Measurements from ENCODE around the gene STRAP. TPM values are rescaled to one million over a fixed set of nuclear protein-coding genes. Genes with fewer than 3 reads are reported as not detected.

Gene STRAP
- total and polyA plus RNA-seq, 9 of the 15 experiments (the other 6 are each of a cell fraction or from before 2014, with no cell fraction given) = 58.5 to 134 (median 89.5) TPM

GRCh38 chr12:15919418-15919817 lies 37.2 kb downstream of the STRAP start:
- H3K27ac ChIP-seq (ENCODE audit: extremely low read depth, low read depth, low read length) = no peak overlapping the region
- ChIA-PET POLR2A (no interaction called here), CTCF (ENCODE audit: low intra/inter-chr PET ratio) (no interaction called here)
- WGBS (ENCODE audit: insufficient coverage, low coverage, missing lambda C conversion rate) = 71% methylated on average over 1 of the region's 2 CpGs
- TF ChIP-seq SAP30 (IDR thresholded peaks at IDR 0.05; ENCODE audit: borderline replicate concordance, insufficient read depth, low read depth, low read length, poor library complexity, severe bottlenecking) (no peak), PCBP2 (IDR thresholded peaks at IDR 0.05; ENCODE audit: low read depth, low read length, poor library complexity, severe bottlenecking) (no peak), ESRRA (IDR thresholded peaks at IDR 0.05; ENCODE audit: borderline replicate concordance, low read depth) (no peak), ZNF23 (CRISPR knock-in tag; IDR thresholded peaks at IDR 0.05) (no peak)
- no peaks in the 10 kb centered on the region for H3K36me3 ChIP-seq (ENCODE audit: control insufficient read depth, insufficient read depth, low read length)
- no peaks in the 10 kb centered on the region for H4K20me1 ChIP-seq (replicated peaks; ENCODE audit: control insufficient read depth, insufficient read depth, low read length)
- H3K79me2 ChIP-seq (ENCODE audit: control insufficient read depth, insufficient read depth, low read length) = no peaks in the 10 kb centered on the region
- no peaks in the 10 kb centered on the region for H3K9me3 ChIP-seq (replicated peaks; ENCODE audit: control insufficient read depth, insufficient read depth, low read depth, low read length)
- in situ Hi-C loops (cut with MboI) = no loop called here
- no peak overlapping the region for H2AFZ ChIP-seq (ENCODE audit: low read depth, low read length)
- DNase-seq (ENCODE audit: extremely low read depth in 1 of 4, low spot score in 3 of 4) (no peak), ATAC-seq (no peak), FAIRE-seq (no peak)
- no peak overlapping the region for H3K4me2 ChIP-seq (ENCODE audit: insufficient read depth, low read length)
- no peak overlapping the region for H3K4me3 ChIP-seq
- no peak overlapping the region for H3K9ac ChIP-seq (ENCODE audit: insufficient read depth in 1 of 2, low read depth in 2 of 2, low read length in 2 of 2)
- intact Hi-C loops (cut with micrococcal nuclease) = no loop called here
- H3K9me1 ChIP-seq (ENCODE audit: control insufficient read depth, insufficient read depth, low read length) = no peaks in the 10 kb centered on the region
- no TSS peak for BruUV-seq (replicated peaks)
- H3K4me1 ChIP-seq (replicated peaks in 1 of 2; ENCODE audit: control insufficient read depth in 2 of 2, insufficient read depth in 2 of 2, low read length in 2 of 2) = no peaks in the 10 kb centered on the region
- no peaks in the 10 kb centered on the region for H3K27me3 ChIP-seq (ENCODE audit: control insufficient read depth in 2 of 2, insufficient read depth in 2 of 2, low read length in 2 of 2)

- Histone ChIP-seq H3K4me1 (replicated peaks in 1 of 2; ENCODE audit: control insufficient read depth in 2 of 2, insufficient read depth in 2 of 2, low read length in 2 of 2) (no peaks in the 10 kb centered on the region), H3K36me3 (ENCODE audit: control insufficient read depth, insufficient read depth, low read length) (no peaks in the 10 kb centered on the region), H3K9ac (ENCODE audit: insufficient read depth in 1 of 2, low read depth in 2 of 2, low read length in 2 of 2) (no peak overlapping the region), H4K20me1 (replicated peaks; ENCODE audit: control insufficient read depth, insufficient read depth, low read length) (no peaks in the 10 kb centered on the region), H3K9me3 (replicated peaks; ENCODE audit: control insufficient read depth, insufficient read depth, low read depth, low read length) (no peaks in the 10 kb centered on the region), H3K4me3 (no peak overlapping the region), H3K9me1 (ENCODE audit: control insufficient read depth, insufficient read depth, low read length) (no peaks in the 10 kb centered on the region), H3K27me3 (ENCODE audit: control insufficient read depth in 2 of 2, insufficient read depth in 2 of 2, low read length in 2 of 2) (no peaks in the 10 kb centered on the region), H3K4me2 (ENCODE audit: insufficient read depth, low read length) (no peak overlapping the region), H3K79me2 (ENCODE audit: control insufficient read depth, insufficient read depth, low read length) (no peaks in the 10 kb centered on the region), H3K27ac (ENCODE audit: extremely low read depth, low read depth, low read length) (no peak overlapping the region), H2AFZ (ENCODE audit: low read depth, low read length) (no peak overlapping the region)
- intact Hi-C loops (cut with micrococcal nuclease) = no loop called here
- no peak for ATAC-seq
- no peak for DNase-seq (ENCODE audit: extremely low read depth in 1 of 4, low spot score in 3 of 4)
- WGBS (ENCODE audit: insufficient coverage, low coverage, missing lambda C conversion rate) = 17% methylated on average over 1 of the region's 1 CpG
- no peak for FAIRE-seq
- no TSS peak for BruUV-seq (replicated peaks)
- in situ Hi-C loops (cut with MboI) = no loop called here
- TF ChIP-seq MIER1 (IDR thresholded peaks at IDR 0.05; ENCODE audit: low read depth) (no peak), ADNP (tag; IDR thresholded peaks at IDR 0.05) (no peak), KAT2B (IDR thresholded peaks at IDR 0.05; ENCODE audit: low read depth, low read length) (no peak), CBFA2T2 (conservative IDR thresholded peaks at IDR 0.05) (no peak), NRF1 (conservative IDR thresholded peaks at IDR 0.05 in 1 of 2, IDR thresholded peaks at IDR 0.05 in 1 of 2) (no peak), ZNF239 (CRISPR knock-in tag; IDR thresholded peaks at IDR 0.05) (no peak), MXI1 (IDR thresholded peaks at IDR 0.05; ENCODE audit: low read depth, low read length) (no peak)
- POLR2A ChIA-PET = no interaction called here
- CTCF ChIA-PET (ENCODE audit: low intra/inter-chr PET ratio) = no interaction called here
Measured at GRCh38 chr12:15924956-15925355, 42.8 kb downstream of the STRAP start.
